ENCODE measurements around the gene YBEY. TPM values are rescaled to one million over a fixed set of nuclear protein-coding genes. Genes with fewer than 3 reads are reported as not detected.
"Not testable (repeated sequence)": the region's sequence is repeated elsewhere in the genome, so short reads cannot be mapped to it uniquely, and the experiment has no call there.

Gene YBEY
- total RNA-seq: 10 to 100 TPM; 19.6 to 23.3 TPM
- 40.0 TPM for polyA plus RNA-seq (2013, experiment 1 of 2)
- polyA plus RNA-seq (2013, experiment 2 of 2): 28.0 TPM
- long read RNA-seq, experiment 1, partial matches to known transcripts: 3 of 10 reads
- long read RNA-seq, experiment 1, other reads (novel, unspliced or antisense): 4 of 10 reads
- long read RNA-seq, experiment 2, transcript YBEY-207 (3 exons, 912 nt): minor isoform, 5 of 13 reads
- long read RNA-seq, experiment 2, transcript YBEY-206 (5 exons, 744 nt): major isoform, 6 of 13 reads
- long read RNA-seq, experiment 2, partial matches to known transcripts: 1 of 13 reads
- long read RNA-seq, experiment 2, other reads (novel, unspliced or antisense): 1 of 13 reads
- long read RNA-seq, experiment 3, transcript YBEY-206 (5 exons, 744 nt): major isoform, 5 of 14 reads
- long read RNA-seq, experiment 3, partial matches to known transcripts: 1 of 14 reads
- long read RNA-seq, experiment 3, other reads (novel, unspliced or antisense): 3 of 14 reads
- long read RNA-seq, experiment 4, transcript YBEY-201 (5 exons, 1,019 nt): major isoform, 6 of 13 reads
- long read RNA-seq, experiment 4, partial matches to known transcripts: 3 of 13 reads
- long read RNA-seq, experiment 4, other reads (novel, unspliced or antisense): 1 of 13 reads

DNA sequence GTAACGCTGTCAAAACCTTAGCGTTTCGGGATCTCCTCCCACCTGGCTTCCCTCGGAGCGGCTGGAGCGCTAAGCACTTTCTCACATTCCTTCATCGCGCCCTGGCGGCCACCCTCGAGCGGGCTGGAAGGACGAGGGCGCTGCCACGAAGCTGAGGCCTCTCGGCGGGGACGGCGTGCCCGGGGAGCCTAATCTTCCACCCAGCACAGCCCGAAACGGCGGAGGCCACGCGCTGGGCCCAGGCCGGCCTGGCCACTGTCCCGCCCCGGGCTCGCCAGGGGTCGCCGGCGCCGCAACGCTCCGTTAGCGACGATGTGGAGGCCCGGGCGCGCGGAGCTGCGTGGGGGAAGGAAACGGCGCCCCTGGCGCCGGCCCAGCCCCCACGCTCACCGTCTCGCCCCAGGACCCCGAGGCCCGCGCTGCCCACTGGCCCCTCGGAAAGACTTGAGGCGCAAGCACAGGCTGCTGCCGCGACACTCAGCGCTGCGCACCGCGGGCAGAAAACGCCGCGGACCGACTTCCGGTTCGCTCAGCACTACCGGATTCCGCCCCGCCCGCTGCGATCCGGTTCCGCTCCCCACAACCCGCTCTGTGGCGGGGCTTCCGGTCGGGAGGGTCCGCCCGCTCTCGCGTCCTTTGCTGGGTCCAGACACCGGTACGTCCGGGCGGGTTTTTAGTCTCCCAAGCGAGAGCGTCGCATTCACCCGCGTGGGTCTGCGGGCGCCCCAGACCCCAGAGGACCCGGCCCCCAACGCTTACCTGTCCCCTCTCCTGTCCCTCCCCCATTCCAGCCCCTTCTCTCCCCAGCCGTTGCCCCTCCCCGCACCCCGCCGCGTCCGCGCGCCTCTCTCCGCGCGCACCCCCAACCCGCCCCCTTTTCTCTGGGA is at the start of gene YBEY:
Gene YBEY, plus strand, starts transcription at position 582 of the 887 bp plus-strand sequence. CDS start 572 bp downstream, outside the sequence.
- Histone ChIP-seq H3K9ac (ENCODE audit: extremely low read depth, low read length, poor library complexity, severe bottlenecking) (peak within 1 kb of the TSS; percentile 91), H3K4me1 (ENCODE audit: control insufficient read depth, insufficient read depth, low read length) (no peaks in the 10 kb centered on the region), H3K9me3 (ENCODE audit: control insufficient read depth, low read length) (peaks cover 5% of the 10 kb centered on the region), H3K27ac (ENCODE audit: low read depth, low read length) (peak within 1 kb of the TSS; percentile 85), H3K4me3 (ENCODE audit: low read length) (peak within 1 kb of the TSS; percentile 85), H3K36me3 (ENCODE audit: control insufficient read depth, insufficient read depth, low read length) (peaks cover 39% of the 10 kb centered on the region), H3K27me3 (ENCODE audit: control insufficient read depth, insufficient read depth, low read length, poor library complexity, severe bottlenecking) (no peaks in the 10 kb centered on the region)
- 0% methylated on average over 55 to 105 of the region's 105 CpGs for WGBS, 2 experiments (ENCODE audit: insufficient coverage in 1 of 2, insufficient read length in 1 of 2)
- H3K4me3 Mint-ChIP-seq: peak within 1 kb of the TSS; percentile 76
- H3K36me3 Mint-ChIP-seq (ENCODE audit: low read depth): peaks cover 33% of the 10 kb centered on the region
- peak; percentile 95 for DNase-seq
- TF ChIP-seq, protein P1, sequence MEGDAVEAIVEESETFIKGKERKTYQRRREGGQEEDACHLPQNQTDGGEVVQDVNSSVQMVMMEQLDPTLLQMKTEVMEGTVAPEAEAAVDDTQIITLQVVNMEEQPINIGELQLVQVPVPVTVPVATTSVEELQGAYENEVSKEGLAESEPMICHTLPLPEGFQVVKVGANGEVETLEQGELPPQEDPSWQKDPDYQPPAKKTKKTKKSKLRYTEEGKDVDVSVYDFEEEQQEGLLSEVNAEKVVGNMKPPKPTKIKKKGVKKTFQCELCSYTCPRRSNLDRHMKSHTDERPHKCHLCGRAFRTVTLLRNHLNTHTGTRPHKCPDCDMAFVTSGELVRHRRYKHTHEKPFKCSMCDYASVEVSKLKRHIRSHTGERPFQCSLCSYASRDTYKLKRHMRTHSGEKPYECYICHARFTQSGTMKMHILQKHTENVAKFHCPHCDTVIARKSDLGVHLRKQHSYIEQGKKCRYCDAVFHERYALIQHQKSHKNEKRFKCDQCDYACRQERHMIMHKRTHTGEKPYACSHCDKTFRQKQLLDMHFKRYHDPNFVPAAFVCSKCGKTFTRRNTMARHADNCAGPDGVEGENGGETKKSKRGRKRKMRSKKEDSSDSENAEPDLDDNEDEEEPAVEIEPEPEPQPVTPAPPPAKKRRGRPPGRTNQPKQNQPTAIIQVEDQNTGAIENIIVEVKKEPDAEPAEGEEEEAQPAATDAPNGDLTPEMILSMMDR (conservative IDR thresholded peaks at IDR 0.05): peak; percentile 67
- no peaks in the 10 kb centered on the region for H3K27me3 Mint-ChIP-seq (ENCODE audit: insufficient read depth)
- H3K27ac Mint-ChIP-seq: peak within 1 kb of the TSS; percentile 93
- peaks cover 26% of the 10 kb centered on the region for H3K4me1 Mint-ChIP-seq
- H3K9me3 Mint-ChIP-seq: no peaks in the 10 kb centered on the region

GRCh38 chr21:46237474-46237873 is 48.7 kb upstream of the YBEY start:
- no peak overlapping the region for H3K9ac ChIP-seq (ENCODE audit: extremely low read depth, low read length, poor library complexity, severe bottlenecking)
- DNase-seq: no peak
- Mint-ChIP-seq H3K9me3 (no peaks in the 10 kb centered on the region), H3K36me3 (ENCODE audit: low read depth) (peaks cover 81% of the 10 kb centered on the region), H3K4me3 (no peak overlapping the region), H3K27ac (no peak overlapping the region), H3K4me1 (no peaks in the 10 kb centered on the region), H3K27me3 (ENCODE audit: insufficient read depth) (no peaks in the 10 kb centered on the region)
- H3K9me3 ChIP-seq (ENCODE audit: control insufficient read depth, low read length): peaks cover 3% of the 10 kb centered on the region
- no peak overlapping the region for H3K4me3 ChIP-seq (ENCODE audit: low read length)
- TF ChIP-seq, protein P1 (conservative IDR thresholded peaks at IDR 0.05): no peak
- no peaks in the 10 kb centered on the region for H3K4me1 ChIP-seq (ENCODE audit: control insufficient read depth, insufficient read depth, low read length)
- 85 to 98% methylated on average over 2 to 5 of the region's 5 CpGs for WGBS, 2 experiments (ENCODE audit: insufficient coverage in 1 of 2, insufficient read length in 1 of 2)
- H3K27ac ChIP-seq (ENCODE audit: low read depth, low read length): no peak overlapping the region
- H3K36me3 ChIP-seq (ENCODE audit: control insufficient read depth, insufficient read depth, low read length): peaks cover 96% of the 10 kb centered on the region
- no peaks in the 10 kb centered on the region for H3K27me3 ChIP-seq (ENCODE audit: control insufficient read depth, insufficient read depth, low read length, poor library complexity, severe bottlenecking)

DNA sequence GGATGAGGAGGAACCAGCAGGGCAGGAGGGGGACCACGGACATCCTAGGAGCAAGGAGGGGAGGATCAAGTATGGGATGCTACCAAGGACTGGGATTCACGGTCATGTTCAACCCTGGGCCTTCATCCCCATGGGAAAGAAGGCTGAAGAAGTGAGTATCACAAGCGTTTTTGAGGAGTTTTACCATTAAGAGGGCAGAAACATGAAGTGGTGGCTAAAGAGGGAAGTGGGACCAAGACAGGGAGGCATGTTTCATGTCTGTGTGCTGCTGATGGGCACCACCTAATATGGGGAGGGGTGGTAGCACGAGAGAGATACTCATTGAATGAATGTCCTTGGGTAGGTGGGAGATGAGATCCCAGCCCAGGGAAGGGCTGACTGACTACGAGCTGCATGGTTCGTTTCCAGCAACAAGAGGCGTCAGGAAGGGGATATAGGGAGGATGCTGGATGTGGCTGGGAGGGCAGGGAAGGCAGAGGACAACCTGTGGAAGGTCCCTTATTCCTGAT is 46.3 kb upstream of the YBEY start:
- no peaks in the 10 kb centered on the region for H3K4me1 Mint-ChIP-seq
- Histone ChIP-seq H3K9ac (ENCODE audit: extremely low read depth, low read length, poor library complexity, severe bottlenecking) (no peak overlapping the region), H3K27me3 (ENCODE audit: control insufficient read depth, insufficient read depth, low read length, poor library complexity, severe bottlenecking) (no peaks in the 10 kb centered on the region), H3K4me1 (ENCODE audit: control insufficient read depth, insufficient read depth, low read length) (no peaks in the 10 kb centered on the region), H3K36me3 (ENCODE audit: control insufficient read depth, insufficient read depth, low read length) (peaks cover 96% of the 10 kb centered on the region), H3K9me3 (ENCODE audit: control insufficient read depth, low read length) (no peaks in the 10 kb centered on the region), H3K4me3 (ENCODE audit: low read length) (no peak overlapping the region), H3K27ac (ENCODE audit: low read depth, low read length) (no peak overlapping the region)
- H3K36me3 Mint-ChIP-seq (ENCODE audit: low read depth): peaks cover 78% of the 10 kb centered on the region
- H3K27me3 Mint-ChIP-seq (ENCODE audit: insufficient read depth): no peaks in the 10 kb centered on the region
- DNase-seq: no peak
- H3K27ac Mint-ChIP-seq: no peak overlapping the region
- TF ChIP-seq, protein P1 (conservative IDR thresholded peaks at IDR 0.05): no peak
- H3K9me3 Mint-ChIP-seq: no peaks in the 10 kb centered on the region
- no peak overlapping the region for H3K4me3 Mint-ChIP-seq
- WGBS, 2 experiments (ENCODE audit: insufficient coverage in 1 of 2, insufficient read length in 1 of 2): 90 to 95% methylated on average over 6 to 7 of the region's 7 CpGs

GRCh38 chr21:46241577-46241976 is 44.6 kb upstream of the YBEY start:
- H3K27me3 ChIP-seq (ENCODE audit: control insufficient read depth, insufficient read depth, low read length, poor library complexity, severe bottlenecking); H3K9ac ChIP-seq (ENCODE audit: extremely low read depth, low read length, poor library complexity, severe bottlenecking); H3K4me1 Mint-ChIP-seq; H3K9me3 Mint-ChIP-seq; H3K27ac Mint-ChIP-seq; H3K4me3 Mint-ChIP-seq; DNase-seq; H3K9me3 ChIP-seq (ENCODE audit: control insufficient read depth, low read length); H3K27ac ChIP-seq (ENCODE audit: low read depth, low read length); H3K27me3 Mint-ChIP-seq (ENCODE audit: insufficient read depth); H3K4me3 ChIP-seq (ENCODE audit: low read length); H3K4me1 ChIP-seq (ENCODE audit: control insufficient read depth, insufficient read depth, low read length): not testable (repeated sequence)
- peaks cover 78% of the 10 kb centered on the region for H3K36me3 Mint-ChIP-seq (ENCODE audit: low read depth)
- peaks cover 96% of the 10 kb centered on the region for H3K36me3 ChIP-seq (ENCODE audit: control insufficient read depth, insufficient read depth, low read length)
- 95% methylated on average over 1 of the region's 1 CpG; no CpG with 5 or more reads in 1 of the 2 experiments for WGBS, 2 experiments (ENCODE audit: insufficient coverage in 1 of 2, insufficient read length in 1 of 2)

All from endodermal cell (in vitro differentiated cells).